ENCODE results near the gene SLC35B2.

The SLC35B2 gene

DNA sequence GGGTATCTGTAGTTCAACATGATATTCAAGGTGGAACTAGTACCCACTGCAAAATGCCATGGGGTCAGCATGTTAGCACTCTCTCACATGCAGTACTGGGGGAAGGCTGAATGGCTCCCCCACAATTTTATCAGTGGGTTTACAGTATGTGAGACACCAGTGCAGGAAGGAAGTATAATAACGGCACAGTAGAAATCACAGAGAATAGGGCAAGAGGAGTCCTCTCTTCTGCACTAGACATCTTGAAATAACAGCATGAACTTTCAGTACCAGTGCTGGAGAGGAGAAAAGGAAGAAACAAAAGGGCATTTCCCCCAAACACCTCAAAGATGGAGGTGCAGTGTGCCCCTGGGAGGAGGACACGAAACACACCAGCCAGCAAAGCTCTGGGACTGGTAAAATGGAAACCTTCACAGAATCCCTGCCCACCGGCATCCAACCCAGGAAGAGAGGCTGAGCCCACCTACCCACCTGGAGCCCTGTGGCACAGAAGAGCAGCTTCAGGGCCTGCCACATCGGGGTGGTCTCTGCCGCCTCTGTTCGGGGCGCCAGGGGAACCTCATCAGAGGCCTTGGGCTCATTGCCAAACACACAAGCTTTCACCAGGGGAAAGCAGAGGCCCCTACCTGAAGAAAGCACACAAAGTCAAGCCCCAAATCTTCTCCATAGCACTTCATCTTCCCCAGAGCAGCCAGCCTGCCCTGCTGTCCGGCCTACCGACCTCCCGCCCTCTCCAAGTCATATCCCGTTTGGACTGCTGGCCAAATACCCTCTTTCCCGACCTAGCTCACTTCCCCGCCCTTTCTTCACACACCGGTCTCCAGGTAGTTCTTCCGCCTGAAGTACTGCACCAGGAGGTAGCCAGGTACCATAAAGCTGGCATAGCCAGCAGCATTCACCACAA, 1.2 kb downstream of the SLC35B2 start:
- Histone ChIP-seq H3K4me1 (ENCODE audit: control insufficient read depth, insufficient read depth, low read length) (peaks cover 31% of the 10 kb centered on the region), H3K27me3 (ENCODE audit: control insufficient read depth, insufficient read depth, low read length) (no peaks in the 10 kb centered on the region), H3K4me3 (ENCODE audit: low read length) (peak overlapping the region; percentile 92), H3K9ac (ENCODE audit: low read depth, low read length) (peak overlapping the region; percentile 95), H3K4me2 (ENCODE audit: low read length) (peak overlapping the region; percentile 94), H3K9me3 (replicated peaks; ENCODE audit: low read length) (no peaks in the 10 kb centered on the region), H3K36me3 (ENCODE audit: insufficient read depth, low read length) (peaks cover 47% of the 10 kb centered on the region)

DNA sequence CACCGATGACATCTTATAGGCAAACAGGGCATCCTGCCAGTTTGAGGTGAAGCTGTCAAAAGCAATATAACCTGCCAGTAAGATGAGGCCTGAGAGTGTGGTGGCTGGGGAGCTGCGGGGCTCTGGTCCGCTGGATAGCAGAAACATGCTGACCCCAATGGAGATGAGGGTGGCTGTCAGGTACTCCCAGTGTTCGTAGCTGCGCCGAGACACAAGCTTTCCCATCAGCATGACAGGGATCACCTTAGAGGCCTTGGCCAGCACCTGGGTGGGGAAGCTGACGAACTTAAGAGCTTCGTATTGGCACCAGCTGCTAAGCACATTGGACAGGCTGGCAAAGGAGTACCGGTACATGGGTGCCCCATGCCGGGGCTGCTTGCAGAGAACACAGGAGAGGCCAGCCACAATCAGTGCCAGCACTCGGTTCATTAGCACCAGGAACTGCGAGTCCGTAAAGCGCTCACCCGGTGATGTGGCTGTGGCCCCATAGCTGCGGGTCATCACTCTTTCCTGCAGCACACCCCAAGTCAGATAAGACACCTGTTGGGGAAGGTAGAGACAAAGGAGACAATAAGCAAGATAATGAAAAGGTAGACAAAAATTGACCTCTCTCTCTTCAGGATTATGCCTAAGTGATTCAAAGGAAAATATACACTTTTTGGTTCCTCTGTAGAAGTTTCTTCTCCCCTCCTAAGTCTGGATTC, 2.1 kb downstream of the SLC35B2 start:
- H3K4me2 ChIP-seq (ENCODE audit: low read length), result peak overlapping the region; percentile 94
- peaks cover 55% of the 10 kb centered on the region for H3K36me3 ChIP-seq (ENCODE audit: insufficient read depth, low read length)
- H3K4me1 ChIP-seq (ENCODE audit: control insufficient read depth, insufficient read depth, low read length), result peaks cover 35% of the 10 kb centered on the region
- H3K27me3 ChIP-seq (ENCODE audit: control insufficient read depth, insufficient read depth, low read length), result no peaks in the 10 kb centered on the region
- H3K9ac ChIP-seq (ENCODE audit: low read depth, low read length), result no peak overlapping the region
- H3K9me3 ChIP-seq (replicated peaks; ENCODE audit: low read length), result no peaks in the 10 kb centered on the region
- H3K4me3 ChIP-seq (ENCODE audit: low read length), result peak overlapping the region; percentile 92

DNA sequence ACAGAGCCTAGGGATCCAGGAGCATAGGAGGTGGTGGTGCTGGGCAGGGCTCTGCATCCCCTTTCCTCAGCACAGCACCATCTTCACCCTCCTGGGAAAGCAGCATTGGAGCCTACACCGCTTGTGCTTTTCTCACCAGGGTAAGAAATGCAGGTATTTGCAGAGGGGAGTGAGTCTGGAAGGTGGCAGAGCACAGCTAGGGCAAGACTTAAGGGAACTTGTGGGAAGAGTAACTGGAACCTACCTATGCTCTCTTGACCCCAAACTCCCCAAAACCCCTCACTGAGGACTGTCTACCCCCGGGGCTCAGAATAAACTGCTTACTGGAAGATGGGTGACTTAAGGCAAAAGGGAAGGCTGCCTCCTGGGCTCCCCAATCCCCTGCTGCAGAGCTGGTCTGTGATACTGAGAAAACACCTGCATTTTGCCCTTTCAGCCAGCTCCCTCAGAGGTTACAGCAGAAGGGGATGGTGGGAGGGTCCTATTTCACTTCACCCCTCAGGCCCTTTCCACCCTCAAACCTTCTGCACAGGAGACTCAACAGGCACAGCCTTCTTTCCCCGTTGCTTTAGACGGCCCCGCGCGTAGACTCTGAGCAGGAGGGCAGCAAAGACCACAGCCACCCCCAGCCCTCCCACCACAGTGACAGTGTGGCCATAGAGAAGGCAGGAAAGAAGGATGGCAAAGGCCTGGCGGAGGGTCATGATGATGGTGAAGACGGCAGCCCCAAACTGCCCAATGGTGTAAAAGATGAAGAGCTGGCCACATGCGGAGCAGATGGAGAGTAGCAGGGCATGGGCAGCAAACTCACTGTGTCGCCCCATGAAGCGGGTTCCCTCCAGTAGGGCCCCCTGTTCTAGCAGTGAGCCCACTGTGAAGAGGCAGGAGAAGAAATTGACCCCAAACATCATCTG, 2.9 kb downstream of the SLC35B2 start:
- no peaks in the 10 kb centered on the region for H3K27me3 ChIP-seq (ENCODE audit: control insufficient read depth, insufficient read depth, low read length)
- H3K4me3 ChIP-seq (ENCODE audit: low read length), result no peak overlapping the region
- H3K4me1 ChIP-seq (ENCODE audit: control insufficient read depth, insufficient read depth, low read length), result peaks cover 42% of the 10 kb centered on the region
- peak overlapping the region; percentile 94 for H3K4me2 ChIP-seq (ENCODE audit: low read length)
- H3K9ac ChIP-seq (ENCODE audit: low read depth, low read length), result no peak overlapping the region
- peaks cover 57% of the 10 kb centered on the region for H3K36me3 ChIP-seq (ENCODE audit: insufficient read depth, low read length)
- H3K9me3 ChIP-seq (replicated peaks; ENCODE audit: low read length), result no peaks in the 10 kb centered on the region

DNA sequence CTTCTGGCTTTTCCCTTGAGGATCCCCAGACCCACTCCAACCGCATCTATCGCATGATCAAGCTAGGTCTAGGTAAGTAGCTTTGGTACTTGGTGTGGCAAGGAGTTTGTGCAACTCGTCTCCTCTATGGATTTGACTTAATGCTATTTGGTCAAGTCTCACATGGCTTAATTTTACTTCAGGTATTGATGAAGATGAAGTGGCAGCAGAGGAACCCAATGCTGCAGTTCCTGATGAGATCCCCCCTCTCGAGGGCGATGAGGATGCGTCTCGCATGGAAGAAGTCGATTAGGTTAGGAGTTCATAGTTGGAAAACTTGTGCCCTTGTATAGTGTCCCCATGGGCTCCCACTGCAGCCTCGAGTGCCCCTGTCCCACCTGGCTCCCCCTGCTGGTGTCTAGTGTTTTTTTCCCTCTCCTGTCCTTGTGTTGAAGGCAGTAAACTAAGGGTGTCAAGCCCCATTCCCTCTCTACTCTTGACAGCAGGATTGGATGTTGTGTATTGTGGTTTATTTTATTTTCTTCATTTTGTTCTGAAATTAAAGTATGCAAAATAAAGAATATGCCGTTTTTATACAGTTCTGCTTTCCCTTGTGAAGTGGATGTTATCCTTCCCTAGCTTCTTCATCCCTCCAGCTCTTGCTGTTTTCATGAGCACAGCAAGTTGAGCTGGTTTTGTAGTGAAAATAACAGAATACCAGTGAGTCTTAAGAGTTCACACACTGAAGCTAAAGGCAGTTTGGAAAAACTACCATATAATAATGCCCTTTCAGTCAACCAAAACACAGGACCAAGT, 3.8 kb downstream of the SLC35B2 start:
- H3K9me3 ChIP-seq (replicated peaks; ENCODE audit: low read length), result no peaks in the 10 kb centered on the region
- no peaks in the 10 kb centered on the region for H3K27me3 ChIP-seq (ENCODE audit: control insufficient read depth, insufficient read depth, low read length)
- H3K4me3 ChIP-seq (ENCODE audit: low read length), result no peak overlapping the region
- H3K4me2 ChIP-seq (ENCODE audit: low read length), result peak overlapping the region; percentile 10
- peaks cover 67% of the 10 kb centered on the region for H3K36me3 ChIP-seq (ENCODE audit: insufficient read depth, low read length)
- H3K9ac ChIP-seq (ENCODE audit: low read depth, low read length), result no peak overlapping the region
- H3K4me1 ChIP-seq (ENCODE audit: control insufficient read depth, insufficient read depth, low read length), result peaks cover 52% of the 10 kb centered on the region

DNA sequence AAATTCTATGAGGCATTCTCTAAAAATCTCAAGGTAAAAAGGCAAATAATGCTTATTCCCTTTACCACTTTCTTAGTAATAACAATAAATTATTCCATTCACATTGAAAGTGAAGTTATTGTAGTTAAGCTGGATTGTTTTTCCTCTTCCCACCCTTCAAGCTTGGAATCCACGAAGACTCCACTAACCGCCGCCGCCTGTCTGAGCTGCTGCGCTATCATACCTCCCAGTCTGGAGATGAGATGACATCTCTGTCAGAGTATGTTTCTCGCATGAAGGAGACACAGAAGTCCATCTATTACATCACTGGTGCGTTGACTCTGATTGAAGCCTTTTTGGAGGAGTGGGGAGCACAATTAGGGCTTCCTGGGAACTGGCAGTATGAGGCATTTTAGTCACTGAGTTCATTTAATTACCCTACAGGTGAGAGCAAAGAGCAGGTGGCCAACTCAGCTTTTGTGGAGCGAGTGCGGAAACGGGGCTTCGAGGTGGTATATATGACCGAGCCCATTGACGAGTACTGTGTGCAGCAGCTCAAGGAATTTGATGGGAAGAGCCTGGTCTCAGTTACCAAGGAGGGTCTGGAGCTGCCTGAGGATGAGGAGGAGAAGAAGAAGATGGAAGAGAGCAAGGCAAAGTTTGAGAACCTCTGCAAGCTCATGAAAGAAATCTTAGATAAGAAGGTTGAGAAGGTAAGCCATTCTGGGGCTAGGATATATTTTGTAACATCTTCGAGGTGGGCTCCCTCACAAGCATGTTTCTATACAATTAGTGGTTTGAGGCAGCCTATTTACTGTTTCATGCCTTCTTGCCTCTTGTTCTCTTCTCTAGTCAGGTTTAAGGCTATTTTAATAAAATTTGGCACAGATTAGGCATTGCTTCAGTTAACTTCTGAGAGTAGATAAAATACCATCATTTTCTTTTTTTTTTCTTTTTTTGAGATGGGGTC, 5.5 kb downstream of the SLC35B2 start:
- no peaks in the 10 kb centered on the region for H3K9me3 ChIP-seq (replicated peaks; ENCODE audit: low read length)
- H3K36me3 ChIP-seq (ENCODE audit: insufficient read depth, low read length), result peaks cover 75% of the 10 kb centered on the region
- H3K9ac ChIP-seq (ENCODE audit: low read depth, low read length), result no peak overlapping the region
- no peaks in the 10 kb centered on the region for H3K27me3 ChIP-seq (ENCODE audit: control insufficient read depth, insufficient read depth, low read length)
- no peak overlapping the region for H3K4me3 ChIP-seq (ENCODE audit: low read length)
- H3K4me1 ChIP-seq (ENCODE audit: control insufficient read depth, insufficient read depth, low read length), result peaks cover 46% of the 10 kb centered on the region
- no peak overlapping the region for H3K4me2 ChIP-seq (ENCODE audit: low read length)

DNA sequence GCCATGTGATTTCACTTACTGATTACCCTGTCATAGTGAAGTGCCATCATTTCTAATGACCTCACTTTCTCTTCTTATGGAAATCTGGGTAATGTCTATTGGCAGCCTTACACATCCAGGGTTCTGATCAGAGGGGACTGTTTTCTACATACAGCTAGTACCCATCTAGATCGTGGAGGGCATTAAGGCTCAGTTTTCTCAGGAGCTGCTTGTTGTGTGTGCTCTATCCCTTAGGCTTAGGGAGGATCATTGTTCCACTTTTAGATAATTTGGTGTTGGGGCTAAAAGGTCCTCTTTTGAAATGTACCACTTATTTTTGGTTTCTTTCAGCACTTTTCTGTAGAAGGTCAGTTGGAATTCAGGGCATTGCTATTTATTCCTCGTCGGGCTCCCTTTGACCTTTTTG, 6.6 kb downstream of the SLC35B2 start:
- H3K36me3 ChIP-seq (ENCODE audit: insufficient read depth, low read length), result peaks cover 75% of the 10 kb centered on the region
- H3K9ac ChIP-seq (ENCODE audit: low read depth, low read length), result no peak overlapping the region
- no peaks in the 10 kb centered on the region for H3K9me3 ChIP-seq (replicated peaks; ENCODE audit: low read length)

DNA sequence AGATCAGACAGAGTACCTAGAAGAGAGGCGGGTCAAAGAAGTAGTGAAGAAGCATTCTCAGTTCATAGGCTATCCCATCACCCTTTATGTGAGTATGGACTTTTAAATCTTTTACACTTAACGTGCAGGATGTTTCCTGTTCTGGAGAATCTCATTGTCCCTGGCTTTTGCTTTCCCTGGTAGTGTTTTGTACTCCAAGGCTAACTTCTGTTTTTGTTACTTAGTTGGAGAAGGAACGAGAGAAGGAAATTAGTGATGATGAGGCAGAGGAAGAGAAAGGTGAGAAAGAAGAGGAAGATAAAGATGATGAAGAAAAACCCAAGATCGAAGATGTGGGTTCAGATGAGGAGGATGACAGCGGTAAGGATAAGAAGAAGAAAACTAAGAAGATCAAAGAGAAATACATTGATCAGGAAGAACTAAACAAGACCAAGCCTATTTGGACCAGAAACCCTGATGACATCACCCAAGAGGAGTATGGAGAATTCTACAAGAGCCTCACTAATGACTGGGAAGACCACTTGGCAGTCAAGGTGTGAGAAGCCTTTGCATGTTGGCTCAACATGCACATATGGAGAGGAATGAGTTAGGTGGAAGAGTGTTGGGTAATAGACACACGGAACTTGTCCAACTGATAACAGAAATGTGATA, 7.1 kb downstream of the SLC35B2 start:
- H3K27me3 ChIP-seq (ENCODE audit: control insufficient read depth, insufficient read depth, low read length), result no peaks in the 10 kb centered on the region
- no peaks in the 10 kb centered on the region for H3K9me3 ChIP-seq (replicated peaks; ENCODE audit: low read length)
- no peak overlapping the region for H3K4me3 ChIP-seq (ENCODE audit: low read length)
- peaks cover 44% of the 10 kb centered on the region for H3K4me1 ChIP-seq (ENCODE audit: control insufficient read depth, insufficient read depth, low read length)
- no peak overlapping the region for H3K9ac ChIP-seq (ENCODE audit: low read depth, low read length)
- peaks cover 73% of the 10 kb centered on the region for H3K36me3 ChIP-seq (ENCODE audit: insufficient read depth, low read length)
- H3K4me2 ChIP-seq (ENCODE audit: low read length), result peak overlapping the region; percentile 91

More for the DNA sequence above, 6.6 kb downstream of the SLC35B2 start:
- H3K4me2 ChIP-seq (ENCODE audit: low read length), result peak overlapping the region; percentile 8
- H3K27me3 ChIP-seq (ENCODE audit: control insufficient read depth, insufficient read depth, low read length), result no peaks in the 10 kb centered on the region
- H3K4me3 ChIP-seq (ENCODE audit: low read length), result no peak overlapping the region
- H3K4me1 ChIP-seq (ENCODE audit: control insufficient read depth, insufficient read depth, low read length), result peaks cover 42% of the 10 kb centered on the region

DNA sequence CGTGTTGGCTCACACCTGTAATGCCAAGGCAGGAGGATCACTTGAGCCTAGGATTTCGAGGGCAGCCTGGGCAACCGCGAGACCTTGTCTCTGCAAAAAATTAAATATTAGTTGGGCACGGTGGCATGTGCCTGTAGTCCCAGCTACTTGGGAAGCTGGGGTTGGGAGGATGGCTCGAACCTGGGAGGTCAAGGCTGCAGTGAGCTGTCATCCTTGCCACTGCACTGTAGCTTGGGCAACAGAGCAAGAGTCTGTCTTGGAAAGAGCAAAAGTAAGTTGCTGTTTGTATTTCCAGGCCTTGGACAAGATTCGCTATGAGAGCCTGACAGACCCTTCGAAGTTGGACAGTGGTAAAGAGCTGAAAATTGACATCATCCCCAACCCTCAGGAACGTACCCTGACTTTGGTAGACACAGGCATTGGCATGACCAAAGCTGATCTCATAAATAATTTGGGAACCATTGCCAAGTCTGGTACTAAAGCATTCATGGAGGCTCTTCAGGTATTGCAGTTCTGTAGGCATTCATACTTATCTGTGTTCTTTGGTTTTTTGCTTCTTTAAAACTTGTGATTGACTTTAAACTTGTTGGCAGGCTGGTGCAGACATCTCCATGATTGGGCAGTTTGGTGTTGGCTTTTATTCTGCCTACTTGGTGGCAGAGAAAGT, 8.1 kb downstream of the SLC35B2 start:
- H3K9ac ChIP-seq (ENCODE audit: low read depth, low read length), result peak overlapping the region; percentile 97
- peaks cover 63% of the 10 kb centered on the region for H3K36me3 ChIP-seq (ENCODE audit: insufficient read depth, low read length)

DNA sequence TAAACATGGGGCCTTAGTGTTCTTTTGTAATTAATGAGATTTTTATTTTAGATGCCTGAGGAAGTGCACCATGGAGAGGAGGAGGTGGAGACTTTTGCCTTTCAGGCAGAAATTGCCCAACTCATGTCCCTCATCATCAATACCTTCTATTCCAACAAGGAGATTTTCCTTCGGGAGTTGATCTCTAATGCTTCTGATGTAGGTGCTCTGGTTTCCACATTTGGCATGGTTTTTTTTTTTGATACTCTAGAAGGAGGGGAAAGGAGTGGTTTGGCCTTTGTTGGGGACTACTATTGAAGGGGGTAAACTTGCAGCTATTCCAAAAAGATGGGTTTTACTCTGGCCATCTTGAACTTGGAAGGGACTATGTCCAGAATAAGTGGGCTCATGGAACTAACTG, 8.7 kb downstream of the SLC35B2 start:
- Histone ChIP-seq H3K4me3 (ENCODE audit: low read length) (peak overlapping the region; percentile 81), H3K27me3 (ENCODE audit: control insufficient read depth, insufficient read depth, low read length) (no peaks in the 10 kb centered on the region), H3K4me2 (ENCODE audit: low read length) (peak overlapping the region; percentile 91), H3K4me1 (ENCODE audit: control insufficient read depth, insufficient read depth, low read length) (peaks cover 34% of the 10 kb centered on the region), H3K36me3 (ENCODE audit: insufficient read depth, low read length) (peaks cover 57% of the 10 kb centered on the region), H3K9me3 (replicated peaks; ENCODE audit: low read length) (no peaks in the 10 kb centered on the region), H3K9ac (ENCODE audit: low read depth, low read length) (peak overlapping the region; percentile 97)

More for the DNA sequence above, 8.1 kb downstream of the SLC35B2 start:
- Histone ChIP-seq H3K9me3 (replicated peaks; ENCODE audit: low read length) (no peaks in the 10 kb centered on the region), H3K4me3 (ENCODE audit: low read length) (peak overlapping the region; percentile 81), H3K4me2 (ENCODE audit: low read length) (peak overlapping the region; percentile 91), H3K4me1 (ENCODE audit: control insufficient read depth, insufficient read depth, low read length) (peaks cover 36% of the 10 kb centered on the region), H3K27me3 (ENCODE audit: control insufficient read depth, insufficient read depth, low read length) (no peaks in the 10 kb centered on the region)
